HG03460 (cell line): Measurements from ENCODE around the gene RNASEH2C.
A peak's percentile ranks its signal among the peaks of the same experiment; 100 is the strongest.
"Not testable (repeated sequence)": the region's sequence is repeated elsewhere in the genome, so short reads cannot be mapped to it uniquely, and the experiment has no call there.

Experiments used
- ATAC-seq: cut with Tn5 transposase; IDR thresholded peaks from one replicate; pipeline ENCODE4 v1.9.1; 2021; ENCODE audit not compliant: unreplicated experiment

RNASEH2C gene

GRCh38 chr11:65717906-65718305, 2.7 kb downstream of the RNASEH2C start:
- ATAC-seq, result no peak

GRCh38 chr11:65716774-65717405, 3.7 kb downstream of the RNASEH2C start:
- ATAC-seq, result no peak

- ATAC-seq, result no peak
These were observed 4.3 kb downstream of the RNASEH2C start for GRCh38 chr11:65716302-65716701.

- no peak for ATAC-seq
These were observed 6.2 kb downstream of the RNASEH2C start for GRCh38 chr11:65714433-65714832.

GRCh38 chr11:65713212-65713969, 7.2 kb downstream of the RNASEH2C start:
- ATAC-seq, result no peak

- ATAC-seq, result no peak
These were observed 7.9 kb downstream of the RNASEH2C start for GRCh38 chr11:65712633-65713076.

- ATAC-seq, result peak; percentile 74
These were observed 8.6 kb downstream of the RNASEH2C start, which contains the start of gene KAT5 for GRCh38 chr11:65711785-65712632. Gene KAT5, plus strand, starts transcription at chr11:65712252. Its CDS starts 16 bp downstream, at chr11:65712268.

- ATAC-seq, result no peak
These were observed 10.2 kb downstream of the RNASEH2C start for GRCh38 chr11:65710421-65710820.

GRCh38 chr11:65709661-65710060, 10.9 kb downstream of the RNASEH2C start:
- ATAC-seq, result no peak

GRCh38 chr11:65708451-65708850, 12.1 kb downstream of the RNASEH2C start:
- ATAC-seq, result no peak

- not testable (repeated sequence) for ATAC-seq
These were observed 13.6 kb downstream of the RNASEH2C start for GRCh38 chr11:65707002-65707401.

- not testable (repeated sequence) for ATAC-seq
These were observed 14.3 kb downstream of the RNASEH2C start for GRCh38 chr11:65706303-65706763.

GRCh38 chr11:65703846-65704245, 16.8 kb downstream of the RNASEH2C start:
- ATAC-seq, result no peak

GRCh38 chr11:65701686-65702085, 18.9 kb downstream of the RNASEH2C start:
- ATAC-seq, result no peak

GRCh38 chr11:65700399-65700798, 20.2 kb downstream of the RNASEH2C start:
- no peak for ATAC-seq

- no peak for ATAC-seq
These were observed 21.3 kb downstream of the RNASEH2C start for GRCh38 chr11:65699306-65699705.

GRCh38 chr11:65698205-65698604, 22.4 kb downstream of the RNASEH2C start:
- no peak for ATAC-seq

- no peak for ATAC-seq
These were observed 23.6 kb downstream of the RNASEH2C start for GRCh38 chr11:65696802-65697552.

GRCh38 chr11:65695459-65696241, 24.9 kb downstream of the RNASEH2C start:
- ATAC-seq, result no peak

- ATAC-seq, result no peak
These were observed 28.2 kb downstream of the RNASEH2C start for GRCh38 chr11:65692367-65692766.
